GF-D8 (cell line): ENCODE results near the gene KCNIP3.

ENCODE experiments used
- DNase-seq: peaks from one replicate; lab custom pipeline; 2025; lab: John Stamatoyannopoulos, UW

The KCNIP3 gene

GRCh38 chr2:95275151-95275515, 22.0 kb upstream of the KCNIP3 start:
- DNase-seq, result no peak

DNA sequence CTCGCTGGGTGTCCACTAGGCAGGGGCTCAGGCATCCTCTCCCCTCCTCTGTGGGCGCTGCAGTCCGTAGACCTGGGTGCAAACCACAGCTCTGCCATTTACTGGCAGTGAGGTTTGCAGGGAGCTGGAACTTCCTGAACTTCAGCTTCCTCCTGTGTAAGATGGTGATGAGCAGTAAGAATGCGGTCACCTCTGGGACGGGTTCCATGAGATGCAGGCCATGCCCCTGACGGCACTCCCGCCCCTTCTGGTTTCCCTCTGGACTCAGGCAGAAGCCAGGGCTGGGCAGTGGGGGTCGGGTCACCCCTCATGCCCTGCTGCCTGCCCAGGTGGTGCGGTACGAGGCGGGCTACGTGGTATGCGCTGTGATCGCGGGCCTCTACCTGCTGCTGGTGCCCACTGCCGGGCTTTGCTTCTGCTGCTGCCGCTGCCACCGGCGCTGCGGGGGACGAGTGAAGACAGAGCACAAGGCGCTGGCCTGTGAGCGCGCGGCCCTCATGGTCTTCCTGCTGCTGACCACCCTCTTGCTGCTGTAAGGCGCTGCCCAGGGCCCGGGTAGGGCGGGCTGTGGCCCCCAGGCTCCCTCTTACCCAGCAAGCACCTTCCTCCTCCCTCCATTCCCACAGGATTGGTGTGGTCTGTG, 21.4 kb upstream of the KCNIP3 start:
- DNase-seq, result no peak

DNA sequence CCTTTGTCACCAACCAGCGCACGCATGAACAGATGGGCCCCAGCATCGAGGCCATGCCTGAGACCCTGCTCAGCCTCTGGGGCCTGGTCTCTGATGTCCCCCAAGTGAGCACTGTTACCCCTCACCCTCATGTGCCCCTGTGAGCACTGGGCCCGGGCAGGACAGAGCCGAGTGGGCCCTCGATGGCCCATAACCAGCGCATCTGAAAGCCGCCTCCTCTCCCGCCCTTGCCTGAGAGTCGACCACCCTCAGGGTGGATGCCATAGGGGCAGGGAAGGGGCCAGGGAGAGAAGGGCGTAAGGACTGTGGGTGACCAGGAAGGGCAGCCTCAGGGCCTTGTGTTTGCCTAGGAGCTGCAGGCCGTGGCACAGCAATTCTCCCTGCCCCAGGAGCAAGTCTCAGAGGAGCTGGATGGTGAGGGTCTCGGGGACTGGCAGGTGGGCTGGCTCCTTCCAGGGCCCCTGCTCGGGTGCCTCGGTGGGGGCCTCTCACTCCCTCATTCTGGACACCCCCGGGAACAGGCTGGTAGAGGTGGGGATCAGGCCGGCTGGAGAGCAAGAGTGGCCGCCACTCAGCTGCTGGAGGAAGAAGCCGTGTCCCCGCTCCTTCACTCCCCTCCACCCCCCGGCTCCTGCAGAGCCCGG, 20.8 kb upstream of the KCNIP3 start:
- no peak for DNase-seq

DNA sequence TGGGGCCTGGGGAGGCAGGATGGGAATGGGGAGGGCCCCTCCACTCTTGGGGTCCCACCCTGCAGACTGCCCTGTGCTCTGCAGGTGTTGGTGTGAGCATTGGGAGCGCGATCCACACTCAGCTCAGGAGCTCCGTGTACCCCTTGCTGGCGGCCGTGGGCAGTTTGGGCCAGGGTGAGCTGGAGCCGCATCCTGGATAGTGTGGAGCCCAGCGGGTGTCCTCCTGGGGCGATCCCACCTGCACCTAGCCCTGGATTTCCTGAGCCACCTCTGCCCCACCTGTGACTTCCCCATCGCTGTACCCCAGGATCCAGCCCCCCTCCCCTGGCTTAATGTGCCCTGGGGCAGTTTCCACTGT, 20.3 kb upstream of the KCNIP3 start:
- no peak for DNase-seq

- no peak for DNase-seq
These were observed 19.8 kb upstream of the KCNIP3 start for GRCh38 chr2:95277246-95277906.

- DNase-seq, result no peak
These were observed 19.1 kb upstream of the KCNIP3 start for GRCh38 chr2:95278051-95278471.

GRCh38 chr2:95278637-95279225, 18.4 kb upstream of the KCNIP3 start:
- no peak for DNase-seq

GRCh38 chr2:95279435-95280035, 17.6 kb upstream of the KCNIP3 start:
- DNase-seq, result no peak

DNA sequence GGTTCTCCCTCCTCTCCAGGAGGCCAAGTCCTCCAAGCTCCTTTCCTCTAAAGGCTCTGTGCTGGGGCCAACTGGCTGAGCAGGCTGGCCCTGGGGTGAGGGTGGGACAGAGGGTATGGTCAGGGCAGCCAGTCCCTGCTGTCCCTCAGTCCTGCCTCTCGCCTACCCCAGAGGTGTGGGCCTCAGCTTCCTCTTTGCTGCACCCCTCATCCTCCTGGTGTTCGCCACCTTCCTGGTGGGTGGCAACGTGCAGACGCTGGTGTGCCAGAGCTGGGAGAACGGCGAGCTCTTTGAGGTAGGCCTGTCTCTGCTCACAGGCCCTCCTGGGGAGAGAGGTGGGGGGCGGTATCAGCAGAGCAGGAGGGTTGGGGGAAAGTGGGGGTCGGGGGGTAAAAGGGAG, 16.1 kb upstream of the KCNIP3 start:
- DNase-seq, result no peak

GRCh38 chr2:95281786-95282185, 15.4 kb upstream of the KCNIP3 start:
- no peak for DNase-seq

DNA sequence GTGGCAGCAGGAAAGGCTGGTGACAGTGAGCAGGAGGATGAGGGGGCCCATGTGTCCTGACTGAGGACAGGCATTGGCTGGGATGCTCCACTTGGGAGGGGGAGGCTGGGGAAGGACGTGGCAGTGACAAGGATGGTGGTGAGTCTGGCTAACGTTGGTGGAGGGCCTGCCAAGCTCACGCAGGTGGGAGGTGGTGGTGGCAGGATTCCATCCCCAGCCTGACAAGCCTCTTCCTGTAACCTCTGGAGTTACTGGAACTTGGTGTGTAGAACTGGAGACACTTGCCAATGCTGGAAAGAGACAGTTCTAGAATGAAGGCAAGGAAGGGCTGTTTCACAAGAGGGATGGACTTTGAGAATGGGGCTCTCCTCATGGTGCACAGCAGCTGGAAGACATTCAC, 14.7 kb upstream of the KCNIP3 start:
- no peak for DNase-seq

DNA sequence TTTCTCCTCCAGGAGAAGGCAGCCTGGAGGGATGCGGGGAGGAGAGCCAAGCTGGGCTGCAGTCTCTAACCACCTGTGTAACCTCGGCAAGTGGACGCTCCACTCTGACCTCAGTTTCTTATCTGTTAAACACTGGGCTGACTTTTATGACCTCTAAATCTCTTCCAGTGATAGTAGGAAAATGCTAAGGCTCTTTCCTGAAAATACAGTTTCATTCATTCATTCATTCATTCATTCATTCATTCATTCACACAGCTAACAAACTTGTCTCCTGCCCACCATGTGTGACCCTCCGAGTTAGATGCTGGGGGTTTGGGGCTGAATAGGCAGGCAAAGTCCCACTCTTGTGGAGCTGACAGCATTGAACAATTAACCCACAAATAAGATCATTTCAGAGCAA, 13.6 kb upstream of the KCNIP3 start:
- no peak for DNase-seq

DNA sequence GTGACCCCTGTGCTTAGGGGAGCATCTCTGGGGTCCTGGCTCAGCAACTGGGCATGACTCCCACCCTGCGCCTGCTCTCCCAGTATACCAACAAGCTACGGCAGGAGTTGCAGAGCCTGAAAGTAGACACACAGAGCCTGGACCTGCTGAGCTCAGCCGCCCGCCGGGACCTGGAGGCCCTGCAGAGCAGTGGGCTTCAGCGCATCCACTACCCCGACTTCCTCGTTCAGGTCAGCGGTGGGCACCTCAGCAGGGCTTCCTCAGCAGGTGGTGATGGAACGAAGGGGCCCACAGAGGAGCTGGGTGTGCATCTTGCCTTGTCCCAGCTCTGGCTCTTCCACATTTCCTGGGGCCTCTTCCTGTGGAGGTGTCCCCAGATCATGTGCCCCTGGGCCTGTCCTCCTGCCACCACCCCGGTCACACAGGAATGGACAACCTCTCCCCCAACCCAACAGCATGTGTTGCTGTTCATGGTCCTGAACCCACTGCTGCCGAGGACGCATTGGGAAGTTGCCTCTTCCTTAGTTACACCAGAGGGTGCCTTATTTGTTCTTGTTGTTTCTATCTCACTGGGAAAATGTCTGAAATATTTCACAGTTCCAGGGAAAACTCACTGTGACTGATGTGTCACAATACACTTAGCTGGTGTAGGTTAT, 12.1 kb upstream of the KCNIP3 start:
- DNase-seq, result no peak

DNA sequence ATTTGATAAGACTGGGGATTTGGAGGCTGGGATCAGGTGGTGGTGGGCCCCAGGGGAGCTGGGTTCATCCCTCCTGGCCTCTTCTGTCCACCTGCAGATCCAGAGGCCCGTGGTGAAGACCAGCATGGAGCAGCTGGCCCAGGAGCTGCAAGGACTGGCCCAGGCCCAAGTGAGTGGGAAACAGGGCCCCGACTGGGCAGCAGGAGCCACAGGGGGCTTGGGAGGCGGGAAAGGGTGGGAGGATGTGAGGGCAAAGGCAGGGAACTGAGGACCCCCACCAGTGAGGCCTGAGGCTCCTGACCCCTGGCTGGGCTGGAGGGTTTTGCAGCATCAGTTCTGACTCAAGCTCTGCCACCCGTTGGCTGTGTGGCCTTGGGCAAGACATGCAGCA, 11.6 kb upstream of the KCNIP3 start:
- DNase-seq, result no peak

GRCh38 chr2:95287336-95287735, 9.8 kb upstream of the KCNIP3 start:
- no peak for DNase-seq

GRCh38 chr2:95287806-95288205, 9.3 kb upstream of the KCNIP3 start:
- no peak for DNase-seq

DNA sequence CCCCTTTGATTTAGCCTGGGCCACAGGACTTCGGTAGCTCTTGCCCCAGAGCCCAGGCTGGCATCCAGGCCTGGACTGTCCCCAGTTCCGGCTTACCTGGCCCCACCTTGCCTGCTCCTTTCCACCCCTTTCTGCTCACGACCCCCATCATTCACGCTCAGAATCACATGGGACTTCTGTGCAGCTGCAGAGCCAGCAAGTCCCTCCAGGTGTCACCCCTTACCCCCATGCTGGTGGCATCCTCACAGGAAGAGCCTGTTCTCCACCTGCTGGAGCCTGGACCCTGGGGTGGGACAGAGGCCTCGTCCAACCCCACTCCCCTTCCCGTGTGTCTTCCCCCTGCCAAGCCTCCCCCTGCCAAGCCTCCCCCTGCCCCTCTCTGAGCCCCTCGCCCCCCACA, 7.9 kb upstream of the KCNIP3 start:
- DNase-seq, result no peak

DNA sequence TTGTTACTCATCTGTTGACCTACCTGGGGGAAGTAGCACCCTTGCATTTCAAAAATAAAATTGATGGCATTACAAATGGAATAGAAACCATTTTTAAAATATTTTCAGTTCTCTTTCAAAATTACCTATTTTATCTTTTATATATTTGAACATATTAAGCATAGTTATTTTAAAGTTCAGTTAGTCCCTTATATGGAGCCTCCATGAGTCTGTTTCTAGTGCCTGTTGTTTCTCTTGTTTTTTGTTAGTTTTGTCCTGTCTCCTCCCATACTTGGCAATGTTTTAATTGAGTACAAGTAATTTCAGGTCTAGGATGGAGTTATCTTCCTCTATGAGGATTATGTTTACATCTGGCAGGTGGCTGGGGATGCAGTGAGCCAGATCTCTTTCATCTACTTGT, 5.9 kb upstream of the KCNIP3 start:
- no peak for DNase-seq

GRCh38 chr2:95292623-95293260, 4.4 kb upstream of the KCNIP3 start:
- DNase-seq, result no peak

DNA sequence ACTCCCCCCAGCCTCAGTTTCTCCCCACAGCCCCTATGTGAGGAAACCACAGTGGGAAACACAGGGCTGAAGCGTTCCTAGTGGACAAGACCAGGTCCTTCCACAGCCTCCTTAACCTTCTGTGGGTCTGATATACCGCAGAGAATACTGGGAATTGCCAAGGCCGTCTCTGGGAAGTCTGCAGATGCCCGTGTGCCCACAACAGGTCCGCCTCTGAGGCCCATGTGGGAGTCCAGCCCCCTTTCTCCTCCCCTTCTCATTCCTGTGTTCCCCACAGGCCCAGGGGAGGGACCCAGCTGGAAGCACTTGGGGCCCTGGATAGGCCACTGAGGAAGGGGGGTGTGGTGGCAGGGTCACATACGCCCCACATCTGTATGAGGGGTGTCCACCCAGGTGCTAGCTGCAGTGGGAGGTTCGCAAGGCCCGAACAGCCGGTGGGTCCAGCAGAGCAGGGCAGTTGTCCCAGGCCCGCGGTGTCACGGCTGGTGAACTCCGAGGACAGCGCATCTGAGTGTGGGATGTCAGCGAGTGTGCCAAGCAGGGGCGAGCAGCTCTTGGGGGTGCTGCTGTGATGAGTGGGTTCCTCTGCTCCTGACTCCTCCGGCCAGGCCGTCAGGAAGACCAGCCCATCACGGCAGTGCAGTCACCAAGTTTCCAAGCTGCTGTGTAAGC, 2.4 kb upstream of the KCNIP3 start:
- no peak for DNase-seq

DNA sequence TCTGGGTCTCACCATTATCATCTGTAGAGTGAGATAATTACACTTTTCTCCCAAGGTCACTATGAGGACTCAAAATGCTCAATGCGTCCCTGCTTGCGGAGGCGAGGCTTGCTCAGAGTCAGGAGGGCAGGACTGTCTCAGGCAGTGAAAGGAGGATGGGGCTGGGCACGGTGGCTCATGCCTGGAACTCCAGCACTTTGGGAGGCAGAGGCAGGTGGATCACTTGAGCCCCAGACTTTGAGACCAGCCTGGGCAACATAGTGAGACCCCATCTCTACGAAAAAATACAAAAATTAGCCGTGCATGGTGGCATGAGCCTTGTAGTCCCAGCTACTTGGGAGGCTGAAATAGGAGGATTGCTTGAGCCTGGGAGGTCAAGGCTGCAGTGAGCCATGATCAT, 1.8 kb upstream of the KCNIP3 start:
- DNase-seq, result no peak
